Endodermal cell (in vitro differentiated cells): Measurements from ENCODE around the gene KIAA0930. TPM values are rescaled to one million over a fixed set of nuclear protein-coding genes. Genes with fewer than 3 reads are reported as not detected.

ENCODE experiments used
- DNase-seq: peaks from one replicate; pipeline ENCODE4 v3.0.0-alpha.2; 2017
- H3K27ac ChIP-seq: 2 replicates; pipeline ENCODE4 v1.5.1; 2013; ENCODE audit warnings: mild to moderate bottlenecking, low read depth, low read length, moderate library complexity
- H3K27me3 ChIP-seq: 2 replicates; pipeline ENCODE4 v1.6.1; 2013; ENCODE audit warnings: mild to moderate bottlenecking, low read length, moderate library complexity; ENCODE audit not compliant: insufficient read depth, control insufficient read depth, poor library complexity, severe bottlenecking
- H3K36me3 ChIP-seq: 2 replicates; pipeline ENCODE4 v1.7.0; 2013; ENCODE audit warnings: mild to moderate bottlenecking, low read length, moderate library complexity; ENCODE audit not compliant: control insufficient read depth, insufficient read depth
- H3K4me1 ChIP-seq: one replicate; pipeline ENCODE4 v1.7.0; 2013; ENCODE audit warnings: low read length; ENCODE audit not compliant: control insufficient read depth, insufficient read depth
- H3K4me3 ChIP-seq: 2 replicates; pipeline ENCODE4 v1.5.1; 2013; ENCODE audit warnings: mild to moderate bottlenecking, low read length, moderate library complexity
- H3K9ac ChIP-seq: 2 replicates; pipeline ENCODE4 v1.6.1; 2013; ENCODE audit warnings: mild to moderate bottlenecking, low read length, moderate library complexity; ENCODE audit not compliant: poor library complexity, severe bottlenecking; ENCODE audit errors: extremely low read depth
- H3K9me3 ChIP-seq: 2 replicates; pipeline ENCODE4 v1.6.1; 2013; ENCODE audit warnings: mild to moderate bottlenecking, low read length, moderate library complexity; ENCODE audit not compliant: control insufficient read depth
- H3K27ac Mint-ChIP-seq: 2 replicates; pipeline ENCODE4 v1.8.0; 2020; ENCODE audit warnings: mixed read lengths
- H3K27me3 Mint-ChIP-seq: 2 replicates; pipeline ENCODE4 v1.8.0; 2021; ENCODE audit warnings: mild to moderate bottlenecking, mixed read lengths; ENCODE audit not compliant: insufficient read depth
- H3K36me3 Mint-ChIP-seq: 2 replicates; pipeline ENCODE4 v1.8.0; 2020; ENCODE audit warnings: low read depth, mixed read lengths
- H3K4me1 Mint-ChIP-seq: 2 replicates; pipeline ENCODE4 v1.8.0; 2020; ENCODE audit warnings: mixed read lengths
- H3K4me3 Mint-ChIP-seq: 2 replicates; pipeline ENCODE4 v1.8.0; 2020; ENCODE audit warnings: mild to moderate bottlenecking, moderate library complexity, mixed read lengths
- H3K9me3 Mint-ChIP-seq: 2 replicates; pipeline ENCODE4 v1.8.0; 2020; ENCODE audit warnings: mild to moderate bottlenecking, mixed read lengths
- WGBS, 2 experiments: methylation state at CpG; one replicate each; pipeline versions ENCODE4 v1.1.5 to v1.1.7; 2013; ENCODE audit warnings: missing lambda C conversion rate in 2 of 2, mixed read lengths in 1 of 2; ENCODE audit not compliant: insufficient coverage in 1 of 2, insufficient read length in 1 of 2; 5-methylcytosine and 5-hydroxymethylcytosine counted together
- total RNA-seq, 2 donors: library from RNA; stranded (reverse); fragmentation: NEBNext Ultra II Directional in 1 of 2; extraction: Animal tissue kit (Norgen Biotek cat#: 25700) in 1 of 2; gene quantifications; 2 replicates in 1 of 2; 3 replicates in 1 of 2; pipeline ENCODE4 v1.2.1, GENCODE V29; 2021
- TF ChIP-seq, protein P1 (sequence below): fragments of 200-600 bp; sonication (generic); conservative IDR thresholded peaks from 2 replicates; pipeline ENCODE4 v1.5.0; 2021; ENCODE audit warnings: antibody characterized with exemption, mild to moderate bottlenecking

The KIAA0930 gene
- total RNA-seq, 2 donors from 2014 or later: 36.2 to 47.8 TPM

GRCh38 chr22:45150139-45150538, 90.6 kb downstream of the KIAA0930 start:
- H3K9me3 ChIP-seq: peaks cover 4% of the 10 kb centered on the region
- H3K9ac ChIP-seq: no peak overlapping the region
- no peaks in the 10 kb centered on the region for H3K4me1 ChIP-seq
- H3K4me3 ChIP-seq: no peak overlapping the region
- H3K27ac ChIP-seq: no peak overlapping the region
- no peak for DNase-seq
- H3K36me3 ChIP-seq: peaks cover 30% of the 10 kb centered on the region
- TF ChIP-seq, protein P1, sequence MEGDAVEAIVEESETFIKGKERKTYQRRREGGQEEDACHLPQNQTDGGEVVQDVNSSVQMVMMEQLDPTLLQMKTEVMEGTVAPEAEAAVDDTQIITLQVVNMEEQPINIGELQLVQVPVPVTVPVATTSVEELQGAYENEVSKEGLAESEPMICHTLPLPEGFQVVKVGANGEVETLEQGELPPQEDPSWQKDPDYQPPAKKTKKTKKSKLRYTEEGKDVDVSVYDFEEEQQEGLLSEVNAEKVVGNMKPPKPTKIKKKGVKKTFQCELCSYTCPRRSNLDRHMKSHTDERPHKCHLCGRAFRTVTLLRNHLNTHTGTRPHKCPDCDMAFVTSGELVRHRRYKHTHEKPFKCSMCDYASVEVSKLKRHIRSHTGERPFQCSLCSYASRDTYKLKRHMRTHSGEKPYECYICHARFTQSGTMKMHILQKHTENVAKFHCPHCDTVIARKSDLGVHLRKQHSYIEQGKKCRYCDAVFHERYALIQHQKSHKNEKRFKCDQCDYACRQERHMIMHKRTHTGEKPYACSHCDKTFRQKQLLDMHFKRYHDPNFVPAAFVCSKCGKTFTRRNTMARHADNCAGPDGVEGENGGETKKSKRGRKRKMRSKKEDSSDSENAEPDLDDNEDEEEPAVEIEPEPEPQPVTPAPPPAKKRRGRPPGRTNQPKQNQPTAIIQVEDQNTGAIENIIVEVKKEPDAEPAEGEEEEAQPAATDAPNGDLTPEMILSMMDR: no peak
- WGBS, 2 experiments: 25 to 72% methylated on average over 1 to 2 of the region's 2 CpGs
- H3K27me3 ChIP-seq: no peaks in the 10 kb centered on the region
- Mint-ChIP-seq H3K4me3 (no peak overlapping the region), H3K36me3 (peaks cover 23% of the 10 kb centered on the region), H3K27ac (peak overlapping the region; percentile 5), H3K9me3 (peaks cover 7% of the 10 kb centered on the region), H3K27me3 (peaks cover 1% of the 10 kb centered on the region), H3K4me1 (peaks cover 5% of the 10 kb centered on the region)

GRCh38 chr22:45149671-45150070, 91.0 kb downstream of the KIAA0930 start:
- no peak overlapping the region for H3K27ac Mint-ChIP-seq
- H3K36me3 ChIP-seq: peaks cover 30% of the 10 kb centered on the region
- H3K27ac ChIP-seq: no peak overlapping the region
- H3K4me1 ChIP-seq: no peaks in the 10 kb centered on the region
- peaks cover 11% of the 10 kb centered on the region for H3K9me3 Mint-ChIP-seq
- no peaks in the 10 kb centered on the region for H3K27me3 ChIP-seq
- peaks cover 4% of the 10 kb centered on the region for H3K4me1 Mint-ChIP-seq
- H3K4me3 ChIP-seq: no peak overlapping the region
- peaks cover 21% of the 10 kb centered on the region for H3K36me3 Mint-ChIP-seq
- H3K9ac ChIP-seq: no peak overlapping the region
- peaks cover 1% of the 10 kb centered on the region for H3K27me3 Mint-ChIP-seq
- DNase-seq: no peak
- WGBS, 2 experiments: 100% methylated on average over 1 of the region's 2 CpGs; no CpG with 5 or more reads in 1 of the 2 experiments
- TF ChIP-seq, protein P1: no peak
- H3K4me3 Mint-ChIP-seq: no peak overlapping the region
- H3K9me3 ChIP-seq: peaks cover 8% of the 10 kb centered on the region

GRCh38 chr22:45144916-45145315, 95.8 kb downstream of the KIAA0930 start:
- no peak overlapping the region for H3K27ac ChIP-seq
- H3K27me3 Mint-ChIP-seq: peaks cover 1% of the 10 kb centered on the region
- H3K27ac Mint-ChIP-seq: no peak overlapping the region
- H3K4me3 Mint-ChIP-seq: no peak overlapping the region
- no peaks in the 10 kb centered on the region for H3K4me1 Mint-ChIP-seq
- no peaks in the 10 kb centered on the region for H3K27me3 ChIP-seq
- H3K9me3 ChIP-seq: peaks cover 24% of the 10 kb centered on the region
- no peak overlapping the region for H3K9ac ChIP-seq
- no peaks in the 10 kb centered on the region for H3K4me1 ChIP-seq
- H3K36me3 Mint-ChIP-seq: peaks cover 32% of the 10 kb centered on the region
- peaks cover 34% of the 10 kb centered on the region for H3K9me3 Mint-ChIP-seq
- H3K36me3 ChIP-seq: peaks cover 18% of the 10 kb centered on the region
- TF ChIP-seq, protein P1: no peak
- no peak for DNase-seq
- WGBS, 2 experiments: 90% methylated on average over 1 of the region's 1 CpG; no CpG with 5 or more reads in 1 of the 2 experiments
- no peak overlapping the region for H3K4me3 ChIP-seq
